Epithelial cell of esophagus (primary cell): ENCODE measurements around the gene ARHGAP29.
A peak's percentile ranks its signal among the peaks of the same experiment; 100 is the strongest.

Source experiments
- DNase-seq: peaks from one replicate; pipeline ENCODE4 v3.0.0; 2010; ENCODE audit warnings: low read depth
- H3K4me3 ChIP-seq: 2 replicates; pipeline ENCODE4 v1.5.1; 2011; ENCODE audit warnings: mild to moderate bottlenecking, low read length, control low read depth
- TF ChIP-seq, protein P1 (sequence below): IDR thresholded peaks from 2 replicates; pipeline ENCODE4 v1.5.1; 2011; ENCODE audit warnings: low read depth, mild to moderate bottlenecking, low read length, control low read depth, inconsistent platforms; ENCODE audit not compliant: insufficient read depth; ENCODE audit errors: missing control alignments

Gene ARHGAP29

DNA sequence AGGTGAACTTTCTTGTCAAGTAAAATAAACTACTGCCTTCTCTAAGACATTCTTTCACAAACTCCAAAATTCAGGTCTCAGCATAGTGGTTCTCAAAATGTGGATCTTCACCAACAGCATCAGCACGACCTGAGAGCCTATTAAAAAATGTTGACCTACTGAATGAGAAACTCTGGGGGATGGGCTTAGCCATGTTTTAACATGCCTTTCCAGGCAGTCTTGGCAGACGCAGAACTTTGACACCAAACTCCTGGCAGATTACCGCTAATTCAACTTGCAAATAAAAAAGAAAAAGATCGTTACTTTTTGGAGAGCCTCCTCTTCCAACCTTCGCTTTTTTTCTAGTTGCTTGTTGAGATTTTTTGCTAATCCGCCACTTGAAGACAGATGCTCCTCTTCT, 35.1 kb downstream of the ARHGAP29 start:
- TF ChIP-seq, protein P1, sequence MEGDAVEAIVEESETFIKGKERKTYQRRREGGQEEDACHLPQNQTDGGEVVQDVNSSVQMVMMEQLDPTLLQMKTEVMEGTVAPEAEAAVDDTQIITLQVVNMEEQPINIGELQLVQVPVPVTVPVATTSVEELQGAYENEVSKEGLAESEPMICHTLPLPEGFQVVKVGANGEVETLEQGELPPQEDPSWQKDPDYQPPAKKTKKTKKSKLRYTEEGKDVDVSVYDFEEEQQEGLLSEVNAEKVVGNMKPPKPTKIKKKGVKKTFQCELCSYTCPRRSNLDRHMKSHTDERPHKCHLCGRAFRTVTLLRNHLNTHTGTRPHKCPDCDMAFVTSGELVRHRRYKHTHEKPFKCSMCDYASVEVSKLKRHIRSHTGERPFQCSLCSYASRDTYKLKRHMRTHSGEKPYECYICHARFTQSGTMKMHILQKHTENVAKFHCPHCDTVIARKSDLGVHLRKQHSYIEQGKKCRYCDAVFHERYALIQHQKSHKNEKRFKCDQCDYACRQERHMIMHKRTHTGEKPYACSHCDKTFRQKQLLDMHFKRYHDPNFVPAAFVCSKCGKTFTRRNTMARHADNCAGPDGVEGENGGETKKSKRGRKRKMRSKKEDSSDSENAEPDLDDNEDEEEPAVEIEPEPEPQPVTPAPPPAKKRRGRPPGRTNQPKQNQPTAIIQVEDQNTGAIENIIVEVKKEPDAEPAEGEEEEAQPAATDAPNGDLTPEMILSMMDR: no peak
- DNase-seq: peak; percentile 52
- H3K4me3 ChIP-seq: no peak overlapping the region

DNA sequence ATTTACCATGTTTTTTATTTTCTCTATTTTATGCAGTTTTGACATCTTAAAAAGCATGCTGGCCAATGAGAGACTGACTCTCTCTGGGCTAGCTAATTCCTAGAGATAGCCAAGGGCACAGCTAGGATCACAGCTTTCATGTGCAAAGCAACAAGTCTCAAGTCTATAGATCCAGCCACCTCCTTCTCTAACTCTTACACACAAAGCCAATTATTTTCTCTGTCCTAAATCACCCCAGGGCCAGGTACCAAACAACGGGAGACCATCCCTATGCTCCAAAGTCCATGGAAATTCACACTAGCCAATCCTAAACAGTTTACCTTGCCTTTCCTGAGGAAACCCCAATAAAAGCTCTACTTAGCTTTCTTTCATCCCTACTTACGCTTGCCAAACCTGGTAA, 38.0 kb downstream of the ARHGAP29 start:
- TF ChIP-seq, protein P1: no peak
- no peak overlapping the region for H3K4me3 ChIP-seq
- DNase-seq: no peak

DNA sequence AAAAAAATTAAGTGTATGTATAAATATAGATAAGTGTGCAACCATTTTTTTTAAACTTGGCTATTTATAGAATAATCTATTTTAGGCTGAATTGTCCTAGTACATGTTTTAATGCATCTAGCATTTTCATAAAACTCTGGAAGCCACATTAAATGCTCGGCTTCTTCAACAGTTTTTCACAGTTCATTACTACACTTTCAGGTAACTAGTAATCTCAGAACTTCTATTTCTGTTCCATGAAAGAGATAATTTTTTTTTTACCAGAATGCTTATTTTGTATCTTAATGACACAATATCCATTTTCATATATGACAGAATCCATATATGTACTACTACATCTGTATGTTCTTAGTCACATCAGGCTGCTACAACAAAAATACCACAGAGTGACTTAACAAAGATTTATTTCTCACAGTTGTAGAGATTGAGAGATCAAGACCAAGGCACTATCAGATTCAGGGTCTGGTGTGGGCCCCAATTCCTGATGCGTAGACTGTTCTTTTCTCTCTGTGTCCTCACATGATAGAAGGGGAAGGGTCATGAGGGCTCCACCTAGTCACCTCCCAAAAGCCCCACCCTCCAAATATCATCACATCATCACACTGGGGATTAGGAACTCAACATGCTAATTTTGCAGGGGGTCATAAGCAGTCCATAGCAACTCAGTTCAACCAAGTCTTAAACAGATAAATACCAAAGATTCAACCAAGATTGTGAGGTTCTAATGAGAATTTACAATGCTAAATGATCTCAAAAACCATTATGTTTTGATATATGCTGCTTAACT, 43.1 kb downstream of the ARHGAP29 start:
- TF ChIP-seq, protein P1: no peak
- no peak for DNase-seq
- H3K4me3 ChIP-seq: no peak overlapping the region

DNA sequence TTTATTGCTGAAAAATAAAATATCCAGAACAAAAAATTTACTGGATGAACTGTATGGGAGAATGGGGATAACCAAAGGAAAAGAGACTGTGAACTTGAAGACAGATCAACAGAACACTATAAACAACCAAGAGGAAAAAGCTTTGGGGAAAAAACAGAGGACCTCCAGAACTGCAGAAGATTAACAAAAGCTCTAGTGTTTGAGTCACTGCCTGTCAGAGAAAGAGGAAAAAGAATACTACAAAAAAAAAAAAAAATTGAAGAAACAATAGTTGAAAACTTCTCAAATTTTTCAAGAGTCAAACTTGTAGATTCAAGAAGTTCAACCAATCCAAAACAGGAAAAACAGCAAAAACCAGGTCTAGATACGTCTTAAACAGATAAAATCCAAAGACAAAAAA, 44.3 kb downstream of the ARHGAP29 start:
- no peak overlapping the region for H3K4me3 ChIP-seq
- DNase-seq: no peak
- TF ChIP-seq, protein P1: no peak

DNA sequence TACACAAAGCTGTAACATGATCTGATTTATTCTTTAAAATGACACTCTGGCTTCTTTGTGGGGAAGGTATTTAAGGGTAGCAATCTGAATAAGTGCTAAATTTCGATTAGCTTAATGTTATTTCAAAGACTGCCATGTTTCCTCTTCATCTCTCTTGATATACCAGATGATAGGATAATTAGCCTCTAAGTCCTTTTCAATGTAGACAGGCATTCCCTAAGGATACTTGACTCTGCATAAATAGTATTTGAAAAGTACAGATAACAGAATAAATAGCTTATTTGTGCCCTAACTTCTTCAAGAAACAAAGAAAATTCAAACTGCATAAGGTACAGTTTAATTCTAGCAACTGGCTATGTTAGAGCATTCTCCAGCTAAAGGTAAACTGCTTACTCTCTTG, 46.2 kb downstream of the ARHGAP29 start:
- no peak overlapping the region for H3K4me3 ChIP-seq
- no peak for DNase-seq
- TF ChIP-seq, protein P1: no peak

DNA sequence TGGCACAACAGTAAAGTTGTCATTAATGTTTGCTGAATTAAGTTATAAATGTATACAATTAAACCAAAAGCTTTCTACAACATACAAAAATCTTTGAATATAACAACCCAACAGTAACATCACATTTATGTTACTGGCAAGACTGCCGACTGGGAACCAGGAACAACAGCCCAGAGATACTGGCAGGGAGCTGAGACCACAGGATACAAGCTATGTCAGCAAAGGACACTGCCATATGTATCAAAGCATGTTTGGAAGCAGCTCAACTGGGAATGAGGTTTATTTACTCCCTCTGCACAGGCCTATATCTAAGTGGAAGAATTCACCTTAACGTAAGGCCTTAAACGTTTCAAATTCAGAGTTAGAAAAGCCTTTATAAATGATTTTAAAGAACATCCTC, 50.4 kb downstream of the ARHGAP29 start:
- TF ChIP-seq, protein P1: no peak
- no peak for DNase-seq
- no peak overlapping the region for H3K4me3 ChIP-seq
